Stimulated activated naive CD8-positive, alpha-beta T cell treated with anti-CD3 and anti-CD28 coated beads, Interleukin-15, amount 100 ng/mL, for 72 hours (primary cell): Measurements from ENCODE around the gene KANSL2.
A peak's percentile ranks its signal among the peaks of the same experiment; 100 is the strongest.
"Not testable (repeated sequence)": the region's sequence is repeated elsewhere in the genome, so short reads cannot be mapped to it uniquely, and the experiment has no call there.

ENCODE experiments used
- ATAC-seq: fragments of 150-1000 bp; cut with Tn5 transposase; 2 replicates; pipeline ENCODE4 v1.10.0; 2021; ENCODE audit warnings: mild to moderate bottlenecking, moderate library complexity
- DNase-seq, 2 donors: peaks; one replicate each; pipeline ENCODE4 v3.0.0; 2021 to 2022
- H3K27ac Mint-ChIP-seq, 2 donors: one replicate each; pipeline ENCODE4 v1.8.0; 2022; ENCODE audit warnings: mild to moderate bottlenecking in 2 of 2, mixed read lengths in 2 of 2, moderate library complexity in 2 of 2
- H3K27me3 Mint-ChIP-seq: one replicate; pipeline ENCODE4 v1.8.0; 2022; ENCODE audit warnings: mixed read lengths
- H3K4me1 Mint-ChIP-seq: one replicate; pipeline ENCODE4 v1.8.0; 2022; ENCODE audit warnings: mild to moderate bottlenecking, mixed read lengths
- H3K4me3 Mint-ChIP-seq, 2 donors: one replicate each; pipeline ENCODE4 v1.8.0; 2022; ENCODE audit warnings: mild to moderate bottlenecking in 2 of 2, mixed read lengths in 2 of 2, moderate library complexity in 1 of 2
- H3K9me3 Mint-ChIP-seq, 2 donors: one replicate each; pipeline ENCODE4 v1.8.0; 2022; ENCODE audit warnings: mixed read lengths in 2 of 2

Gene KANSL2, protein sequence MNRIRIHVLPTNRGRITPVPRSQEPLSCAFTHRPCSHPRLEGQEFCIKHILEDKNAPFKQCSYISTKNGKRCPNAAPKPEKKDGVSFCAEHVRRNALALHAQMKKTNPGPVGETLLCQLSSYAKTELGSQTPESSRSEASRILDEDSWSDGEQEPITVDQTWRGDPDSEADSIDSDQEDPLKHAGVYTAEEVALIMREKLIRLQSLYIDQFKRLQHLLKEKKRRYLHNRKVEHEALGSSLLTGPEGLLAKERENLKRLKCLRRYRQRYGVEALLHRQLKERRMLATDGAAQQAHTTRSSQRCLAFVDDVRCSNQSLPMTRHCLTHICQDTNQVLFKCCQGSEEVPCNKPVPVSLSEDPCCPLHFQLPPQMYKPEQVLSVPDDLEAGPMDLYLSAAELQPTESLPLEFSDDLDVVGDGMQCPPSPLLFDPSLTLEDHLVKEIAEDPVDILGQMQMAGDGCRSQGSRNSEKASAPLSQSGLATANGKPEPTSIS

DNA sequence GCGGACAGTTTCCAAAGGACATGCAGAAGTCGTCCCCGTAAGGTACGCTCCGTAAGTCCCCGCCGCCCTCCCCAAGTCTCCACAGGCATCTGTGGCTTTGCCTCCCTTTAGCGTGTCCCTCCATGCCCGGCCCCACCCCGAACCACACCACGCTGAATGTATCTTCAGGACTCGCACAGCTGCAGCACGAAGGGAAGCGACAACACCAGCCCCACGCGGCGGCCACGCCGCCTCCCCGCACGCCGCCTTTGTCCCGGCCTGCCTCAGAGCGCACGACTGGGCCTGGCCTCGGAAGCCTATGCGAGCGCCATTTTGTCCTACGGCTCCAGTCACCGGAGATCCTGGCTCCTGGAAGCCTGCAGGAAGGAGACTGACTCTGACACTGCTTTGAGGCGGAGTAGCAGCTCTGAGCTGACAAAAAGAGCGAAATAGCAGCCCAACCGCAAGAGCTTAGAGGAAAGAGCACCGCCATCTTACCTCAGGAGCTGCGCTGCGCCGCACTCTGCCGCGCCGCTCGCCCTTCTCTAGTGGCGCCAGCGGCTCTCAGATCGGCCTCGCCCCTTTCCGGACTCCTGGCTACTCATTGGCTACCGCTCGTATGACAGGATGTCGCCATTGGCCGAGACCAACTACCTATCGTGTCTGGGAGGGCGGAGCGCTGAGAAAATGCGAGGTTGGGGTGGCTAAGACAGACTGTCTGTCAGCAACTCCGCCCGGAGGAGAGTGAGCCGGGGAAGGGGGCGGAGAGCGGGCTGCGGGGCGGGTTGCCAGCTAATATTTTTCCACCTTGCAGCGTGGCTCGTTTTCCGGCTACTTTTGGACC, at the start of gene KANSL2:
Gene KANSL2 (minus strand): TSS at position 529 of the 823 bp plus-strand sequence. CDS start 606 bp downstream, outside the sequence.
- H3K27me3 Mint-ChIP-seq = no peaks in the 10 kb centered on the region
- peak within 1 kb of the TSS; percentile 90 to 91 for H3K4me3 Mint-ChIP-seq
- ATAC-seq (peak; percentile 99), DNase-seq (peak; percentile 97 to 99)
- peak within 1 kb of the TSS; percentile 95 to 97 for H3K27ac Mint-ChIP-seq
- peaks cover 42% of the 10 kb centered on the region for H3K4me1 Mint-ChIP-seq
- H3K9me3 Mint-ChIP-seq = no peaks in the 10 kb centered on the region

DNA sequence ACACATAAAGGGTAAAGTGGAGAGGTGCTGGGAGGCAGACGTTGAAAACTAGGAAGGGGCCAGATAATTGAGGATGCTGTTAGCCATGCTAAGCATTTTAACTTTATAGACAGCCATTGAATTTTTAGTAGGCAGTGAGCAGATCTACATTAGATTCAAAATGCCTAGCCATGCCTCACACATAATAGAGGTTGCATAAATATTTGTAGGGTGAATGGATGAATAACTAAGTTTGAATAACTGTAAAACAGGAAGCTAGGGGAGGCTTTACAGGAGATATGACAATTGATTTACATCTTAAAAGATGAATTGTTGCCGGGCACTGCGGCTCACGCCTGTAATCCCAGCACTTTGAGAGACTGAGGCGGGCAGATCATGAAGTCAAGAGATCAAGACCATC, 46.8 kb upstream of the KANSL2 start:
- H3K4me3 Mint-ChIP-seq = no peak overlapping the region
- no peaks in the 10 kb centered on the region for H3K4me1 Mint-ChIP-seq
- DNase-seq = no peak
- H3K27ac Mint-ChIP-seq = no peak overlapping the region
- no peaks in the 10 kb centered on the region for H3K27me3 Mint-ChIP-seq
- H3K9me3 Mint-ChIP-seq = no peaks in the 10 kb centered on the region
- no peak for ATAC-seq

DNA sequence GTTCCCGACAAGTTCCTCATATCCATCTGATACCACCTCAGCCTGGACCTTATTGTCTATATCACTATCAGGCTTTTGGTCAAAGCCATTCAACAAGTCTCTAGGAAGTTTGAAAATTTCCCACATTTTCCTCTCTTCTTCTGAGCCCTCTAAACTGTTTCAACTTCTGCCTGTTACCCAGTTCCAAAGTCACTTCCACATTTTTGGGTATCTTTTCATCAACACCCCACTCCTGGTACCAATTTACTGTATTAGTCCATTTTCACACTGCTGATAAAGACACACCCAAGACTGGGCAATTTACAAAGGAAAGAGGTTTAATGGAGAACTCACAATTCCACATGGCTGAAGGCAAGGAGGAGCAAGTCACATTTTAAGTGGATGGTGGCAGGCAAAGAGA, 38.7 kb upstream of the KANSL2 start:
- ATAC-seq, H3K4me3 Mint-ChIP-seq, H3K4me1 Mint-ChIP-seq, H3K27me3 Mint-ChIP-seq, DNase-seq, H3K27ac Mint-ChIP-seq: not testable (repeated sequence)
- H3K9me3 Mint-ChIP-seq = peaks cover 17 to 27% of the 10 kb centered on the region in 2 donors

DNA sequence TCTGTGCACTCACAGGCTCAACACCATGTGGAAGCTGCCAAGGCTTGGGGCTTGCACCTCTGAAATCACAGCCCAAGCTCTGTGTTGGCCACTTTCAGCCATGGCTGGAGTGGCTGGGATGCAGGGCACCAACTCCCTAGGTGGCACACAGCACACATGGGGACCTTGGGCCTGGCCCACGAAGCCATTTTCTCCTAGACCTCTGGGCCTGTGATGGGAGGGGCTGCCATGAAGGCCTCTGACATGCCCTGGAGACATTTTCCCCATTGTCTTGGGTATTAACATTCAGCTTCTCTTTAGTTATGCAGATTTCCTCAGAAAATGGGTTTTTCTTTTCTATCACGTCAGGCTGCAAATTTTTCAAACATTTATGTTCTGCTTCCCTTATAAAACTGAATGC, 38.1 kb upstream of the KANSL2 start:
- Mint-ChIP-seq H3K4me1 (peaks cover 12% of the 10 kb centered on the region), H3K9me3 (peaks cover 17 to 27% of the 10 kb centered on the region in 2 donors)
- not testable (repeated sequence) for H3K27me3 Mint-ChIP-seq, H3K4me3 Mint-ChIP-seq, DNase-seq, H3K27ac Mint-ChIP-seq, ATAC-seq

- peaks cover 17 to 27% of the 10 kb centered on the region in 2 donors for H3K9me3 Mint-ChIP-seq
- H3K27ac Mint-ChIP-seq, H3K4me3 Mint-ChIP-seq, ATAC-seq, DNase-seq, H3K27me3 Mint-ChIP-seq: not testable (repeated sequence)
- H3K4me1 Mint-ChIP-seq = peaks cover 23% of the 10 kb centered on the region
Observed at GRCh38 chr12:48719002-48719401, 37.0 kb upstream of the KANSL2 start.

GRCh38 chr12:48717252-48717695, 35.2 kb upstream of the KANSL2 start:
- DNase-seq = no peak

GRCh38 chr12:48716493-48717251, 34.6 kb upstream of the KANSL2 start, which contains the start of gene CCNT1:
Gene CCNT1, minus strand, starts transcription at chr12:48716707. Its CDS starts 32 bp downstream, at chr12:48716675.
- Mint-ChIP-seq H3K27me3 (no peaks in the 10 kb centered on the region), H3K27ac (peak within 1 kb of the TSS; percentile 99 to 100), H3K4me1 (peaks cover 34% of the 10 kb centered on the region), H3K9me3 (peaks cover 17 to 27% of the 10 kb centered on the region in 2 donors), H3K4me3 (peak within 1 kb of the TSS; percentile 87 to 95)
- peak; percentile 99 to 100 for DNase-seq
- peak; percentile 98 for ATAC-seq

More at GRCh38 chr12:48717252-48717695, 35.2 kb upstream of the KANSL2 start:
- no peak for ATAC-seq
- H3K4me3 Mint-ChIP-seq = peak overlapping the region; percentile 87 to 95
- H3K27me3 Mint-ChIP-seq = no peaks in the 10 kb centered on the region
- H3K4me1 Mint-ChIP-seq = peaks cover 34% of the 10 kb centered on the region
- H3K9me3 Mint-ChIP-seq = peaks cover 17 to 27% of the 10 kb centered on the region in 2 donors
- peak overlapping the region; percentile 99 to 100 for H3K27ac Mint-ChIP-seq

- Mint-ChIP-seq H3K9me3 (peaks cover 17 to 26% of the 10 kb centered on the region in 2 donors), H3K27ac (peak overlapping the region; percentile 99 to 100), H3K4me1 (peaks cover 34% of the 10 kb centered on the region), H3K4me3 (peak overlapping the region; percentile 87 to 95), H3K27me3 (no peaks in the 10 kb centered on the region)
- DNase-seq (no peak), ATAC-seq (peak; percentile 27)
Observed at GRCh38 chr12:48716168-48716492, 34.1 kb upstream of the KANSL2 start.

DNA sequence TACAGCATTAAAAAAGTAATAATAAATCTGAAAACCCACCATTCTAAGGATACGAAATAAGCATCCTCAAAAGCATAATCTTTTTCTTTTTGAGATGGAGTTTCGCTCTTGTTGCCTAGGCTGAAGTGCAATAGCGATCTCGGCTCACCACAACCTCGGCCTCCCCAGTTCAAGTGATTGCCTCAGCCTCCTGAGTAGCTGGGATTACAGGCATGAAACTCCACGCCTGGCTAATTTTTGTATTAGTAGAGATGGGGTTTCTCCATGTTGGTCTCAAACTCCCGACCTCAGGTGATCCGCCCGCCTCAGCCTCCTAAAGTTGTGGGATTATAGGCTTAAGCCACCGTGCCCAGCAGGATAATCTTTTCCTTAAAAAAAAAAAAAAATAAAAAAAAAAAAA, 30.2 kb upstream of the KANSL2 start:
- ATAC-seq (no peak), DNase-seq (no peak)
- H3K9me3 Mint-ChIP-seq = no peaks in the 10 kb centered on the region
- H3K4me1 Mint-ChIP-seq = peaks cover 59% of the 10 kb centered on the region
- no peak overlapping the region for H3K27ac Mint-ChIP-seq
- no peak overlapping the region for H3K4me3 Mint-ChIP-seq
- no peaks in the 10 kb centered on the region for H3K27me3 Mint-ChIP-seq

GRCh38 chr12:48698822-48699221, 16.8 kb upstream of the KANSL2 start:
- H3K27ac Mint-ChIP-seq = peak overlapping the region in 1 of 2 donors; percentile 90
- not testable (repeated sequence) for H3K4me3 Mint-ChIP-seq

GRCh38 chr12:48696626-48697025, 14.6 kb upstream of the KANSL2 start:
- ATAC-seq = no peak
- peak overlapping the region in 1 of 2 donors; percentile 27 for H3K27ac Mint-ChIP-seq
- no peaks in the 10 kb centered on the region for H3K27me3 Mint-ChIP-seq
- H3K4me1 Mint-ChIP-seq = peaks cover 13% of the 10 kb centered on the region
- DNase-seq = no peak
- H3K4me3 Mint-ChIP-seq = no peak overlapping the region
- no peaks in the 10 kb centered on the region for H3K9me3 Mint-ChIP-seq

More at GRCh38 chr12:48698822-48699221, 16.8 kb upstream of the KANSL2 start:
- not testable (repeated sequence) for H3K4me1 Mint-ChIP-seq, ATAC-seq, DNase-seq, H3K27me3 Mint-ChIP-seq, H3K9me3 Mint-ChIP-seq

- H3K4me1 Mint-ChIP-seq = peaks cover 13% of the 10 kb centered on the region
- ATAC-seq = no peak
- peak overlapping the region in 1 of 2 donors; percentile 40 for H3K27ac Mint-ChIP-seq
- H3K9me3 Mint-ChIP-seq = no peaks in the 10 kb centered on the region
- no peak for DNase-seq
- H3K27me3 Mint-ChIP-seq = no peaks in the 10 kb centered on the region
- no peak overlapping the region for H3K4me3 Mint-ChIP-seq
Observed at GRCh38 chr12:48695859-48696258, 13.8 kb upstream of the KANSL2 start.

DNA sequence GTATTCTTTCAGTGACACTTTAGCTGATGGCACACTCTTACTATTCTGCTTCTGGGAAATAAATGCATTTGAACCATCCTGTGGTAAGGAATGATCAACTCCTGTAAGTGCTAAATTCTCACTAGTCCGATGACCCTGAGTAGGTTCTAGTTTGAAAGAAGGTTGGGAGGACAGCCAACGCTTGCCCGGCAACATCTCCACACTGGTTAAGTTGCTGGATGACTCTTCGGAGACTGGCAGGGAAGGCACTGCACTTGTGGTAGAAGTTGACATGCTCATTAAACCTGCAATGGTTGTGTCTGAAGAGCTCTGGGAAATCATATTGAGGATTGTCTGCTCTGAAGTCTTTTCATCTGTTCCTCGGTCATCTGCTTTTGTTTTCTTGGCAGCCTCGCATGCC, 12.0 kb upstream of the KANSL2 start:
- ATAC-seq (no peak), DNase-seq (no peak)
- Mint-ChIP-seq H3K4me3 (no peak overlapping the region), H3K9me3 (no peaks in the 10 kb centered on the region), H3K4me1 (peaks cover 13% of the 10 kb centered on the region), H3K27ac (no peak overlapping the region), H3K27me3 (no peaks in the 10 kb centered on the region)

GRCh38 chr12:48693572-48693971, 11.5 kb upstream of the KANSL2 start:
- Mint-ChIP-seq H3K4me3 (no peak overlapping the region), H3K27ac (peak overlapping the region in 1 of 2 donors; percentile 46), H3K9me3 (no peaks in the 10 kb centered on the region), H3K27me3 (no peaks in the 10 kb centered on the region), H3K4me1 (peaks cover 17% of the 10 kb centered on the region)
- ATAC-seq = no peak
- no peak for DNase-seq
